ENCODE results near the gene PRRX2. TPM values are rescaled to one million over a fixed set of nuclear protein-coding genes. Genes with fewer than 3 reads are reported as not detected.

PRRX2 gene
- total and polyA plus RNA-seq, 2 of the 13 experiments (the other 11 are each of a cell fraction or from before 2014, with no cell fraction given), result 0.05 TPM; not detected in 1

GRCh38 chr9:129626625-129627284 lies 38.7 kb upstream of the PRRX2 start (continued):
- TF ChIP-seq ZFX (CRISPR knock-in tag; IDR thresholded peaks at IDR 0.05; ENCODE audit: low read depth) (peak; percentile 30), CEBPB (IDR thresholded peaks at IDR 0.05; ENCODE audit: borderline replicate concordance, low read depth, low read length) (peak; percentile 36; the same call in 1 of the 2 replicates), ZC3H4 (CRISPR knock-in tag; IDR thresholded peaks at IDR 0.05; ENCODE audit: borderline replicate concordance) (peak; percentile 26; the same call in 1 of the 2 replicates), ZNF430 (CRISPR knock-in tag; IDR thresholded peaks at IDR 0.05) (peak; percentile 24; the same call in 1 of the 2 replicates), NFAT5 (CRISPR knock-in tag; IDR thresholded peaks at IDR 0.05) (peak; percentile 23; the same call in 1 of the 2 replicates), REL (CRISPR knock-in tag; conservative IDR thresholded peaks at IDR 0.05) (0 out of 2 replicates have a peak, but pooled peaks have one; percentile 18), MEIS1 (CRISPR knock-in tag; IDR thresholded peaks at IDR 0.05; ENCODE audit: borderline replicate concordance) (0 out of 2 replicates have a peak, but pooled peaks have one; percentile 26), ZEB1 (IDR thresholded peaks at IDR 0.05; ENCODE audit: insufficient replicate concordance, low read depth) (peak; percentile 17), ZNF18 (CRISPR knock-in tag; IDR thresholded peaks at IDR 0.05; ENCODE audit: insufficient replicate concordance) (peak; percentile 65), MAFG (CRISPR knock-in tag; IDR thresholded peaks at IDR 0.05) (no peak), CEBPG (CRISPR knock-in tag; IDR thresholded peaks at IDR 0.05) (peak; percentile 66), ZNF367 (CRISPR knock-in tag; IDR thresholded peaks at IDR 0.05; ENCODE audit: borderline replicate concordance) (no peak), SAP130 (CRISPR knock-in tag; IDR thresholded peaks at IDR 0.05; ENCODE audit: low read depth) (peak; percentile 45), KDM1A (CRISPR knock-in tag; IDR thresholded peaks at IDR 0.05) (no peak), HDAC2 (CRISPR knock-in tag; IDR thresholded peaks at IDR 0.05) (peak; percentile 36; the same call in 1 of the 2 replicates), ZNF704 (CRISPR knock-in tag; IDR thresholded peaks at IDR 0.05; ENCODE audit: borderline replicate concordance) (peak; percentile 58; the same call in 1 of the 2 replicates), ZNF468 (CRISPR knock-in tag; IDR thresholded peaks at IDR 0.05) (0 out of 2 replicates have a peak, but pooled peaks have one; percentile 15), ZNF816 (CRISPR knock-in tag; IDR thresholded peaks at IDR 0.05; ENCODE audit: borderline replicate concordance) (peak; percentile 34; the same call in 1 of the 2 replicates), NR2F6 (IDR thresholded peaks at IDR 0.05) (no peak; the same call in 1 of the 2 replicates), NR2F6 (CRISPR knock-in tag; IDR thresholded peaks at IDR 0.05) (peak; percentile 40; the same call in 1 of the 2 replicates), YY1 (IDR thresholded peaks at IDR 0.05; ENCODE audit: insufficient read depth, insufficient replicate concordance, low read depth, low read length) (peak; percentile 62), HDAC1 (CRISPR knock-in tag; IDR thresholded peaks at IDR 0.05) (peak; percentile 11; the same call in 1 of the 2 replicates), ATF1 (CRISPR knock-in tag; IDR thresholded peaks at IDR 0.05) (0 out of 2 replicates have a peak, but pooled peaks have one; percentile 2)

Measured in HepG2 (cell line).